Activated effector memory CD4-positive, alpha-beta T cell treated with Interleukin-2 at 50 U/mL for 16 hours (primary cell): ENCODE data around the gene TRDMT1.

ENCODE experiments used
- DNase-seq: peaks from one replicate; pipeline ENCODE4 v3.0.0-alpha.2; 2020

The TRDMT1 gene

GRCh38 chr10:17169803-17170202, 31.7 kb downstream of the TRDMT1 start:
- DNase-seq = no peak

GRCh38 chr10:17166699-17167098, 34.8 kb downstream of the TRDMT1 start:
- DNase-seq = no peak

GRCh38 chr10:17162828-17163227, 38.6 kb downstream of the TRDMT1 start:
- DNase-seq = no peak

- no peak for DNase-seq
Observed at GRCh38 chr10:17161775-17162174, 39.7 kb downstream of the TRDMT1 start.

GRCh38 chr10:17157024-17157423, 44.4 kb downstream of the TRDMT1 start:
- DNase-seq = no peak

- no peak for DNase-seq
Observed at GRCh38 chr10:17155826-17156225, 45.6 kb downstream of the TRDMT1 start.

- DNase-seq = no peak
Observed at GRCh38 chr10:17154116-17154515, 47.4 kb downstream of the TRDMT1 start.

GRCh38 chr10:17153321-17153720, 48.2 kb downstream of the TRDMT1 start:
- no peak for DNase-seq

- no peak for DNase-seq
Observed at GRCh38 chr10:17151716-17152115, 49.8 kb downstream of the TRDMT1 start.

- DNase-seq = no peak
Observed at GRCh38 chr10:17147884-17148489, 53.5 kb downstream of the TRDMT1 start.

- DNase-seq = no peak
Observed at GRCh38 chr10:17146892-17147291, 54.6 kb downstream of the TRDMT1 start.

- DNase-seq = no peak
Observed at GRCh38 chr10:17145239-17145638, 56.2 kb downstream of the TRDMT1 start.

- no peak for DNase-seq
Observed at GRCh38 chr10:17144757-17145156, 56.7 kb downstream of the TRDMT1 start.

GRCh38 chr10:17144032-17144431, 57.4 kb downstream of the TRDMT1 start:
- no peak for DNase-seq

GRCh38 chr10:17143055-17143690, 58.3 kb downstream of the TRDMT1 start:
- DNase-seq = no peak

GRCh38 chr10:17141504-17142229, 59.8 kb downstream of the TRDMT1 start:
- no peak for DNase-seq

GRCh38 chr10:17140386-17140761, 61.1 kb downstream of the TRDMT1 start:
- no peak for DNase-seq

- no peak for DNase-seq
Observed at GRCh38 chr10:17138460-17139042, 62.9 kb downstream of the TRDMT1 start.

GRCh38 chr10:17134737-17135260, 66.7 kb downstream of the TRDMT1 start:
- DNase-seq = no peak

GRCh38 chr10:17134282-17134681, 67.2 kb downstream of the TRDMT1 start:
- DNase-seq = no peak

- no peak for DNase-seq
Observed at GRCh38 chr10:17129741-17130140, 71.7 kb downstream of the TRDMT1 start, which contains the start of gene CUBN. Gene CUBN, minus strand, starts transcription at chr10:17129811. Its CDS starts 46 bp downstream, at chr10:17129765.

- no peak for DNase-seq
Observed at GRCh38 chr10:17128261-17128660, 73.2 kb downstream of the TRDMT1 start.

- no peak for DNase-seq
Observed at GRCh38 chr10:17126327-17126726, 75.1 kb downstream of the TRDMT1 start.
